NCI-H2227 (cell line): Measurements from ENCODE around the gene NRGN.

Source experiments
- DNase-seq: peaks from one replicate; lab custom pipeline; 2025; ENCODE audit not compliant: unreplicated experiment; lab: John Stamatoyannopoulos, UW

The NRGN gene

GRCh38 chr11:124779568-124779967 is 39.8 kb downstream of the NRGN start:
- no peak for DNase-seq

GRCh38 chr11:124783002-124783401 is 43.3 kb downstream of the NRGN start:
- no peak for DNase-seq

- no peak for DNase-seq
These were observed 44.3 kb downstream of the NRGN start for GRCh38 chr11:124784051-124784450.

GRCh38 chr11:124788521-124788920 is 48.8 kb downstream of the NRGN start:
- no peak for DNase-seq

GRCh38 chr11:124791626-124792341 is 52.0 kb downstream of the NRGN start:
- DNase-seq, result no peak

GRCh38 chr11:124793466-124794278 is 53.9 kb downstream of the NRGN start:
- peak; percentile 31 for DNase-seq

GRCh38 chr11:124796312-124796711 is 56.6 kb downstream of the NRGN start:
- DNase-seq, result no peak
